ENCODE results near the gene MAP4K2. TPM values are rescaled to one million over a fixed set of nuclear protein-coding genes. Genes with fewer than 3 reads are reported as not detected.
A peak's percentile ranks its signal among the peaks of the same experiment; 100 is the strongest.

MAP4K2 gene
- total and polyA plus RNA-seq, 9 of the 15 experiments (the other 6 are each of a cell fraction or from before 2014, with no cell fraction given) = 0.13 to 14.5 (median 7.3) TPM

GRCh38 chr11:64778473-64779298, 24.3 kb downstream of the MAP4K2 start, which contains the start of gene SF1 (continued):
- TF ChIP-seq PBX2 (CRISPR knock-in tag; IDR thresholded peaks at IDR 0.05; ENCODE audit: low read depth) (no peak), PBX2 (tag; conservative IDR thresholded peaks at IDR 0.05; ENCODE audit: low read depth) (peak; percentile 89), MAFK (IDR thresholded peaks at IDR 0.05; ENCODE audit: low read length) (no peak), HMGXB4 (CRISPR knock-in tag; IDR thresholded peaks at IDR 0.05) (peak; percentile 77; the same call in 1 of the 2 replicates), POU5F1 (IDR thresholded peaks at IDR 0.05; ENCODE audit: borderline replicate concordance, low read depth, low read length, partially characterized antibody) (peak; percentile 26), RAD51 (IDR thresholded peaks at IDR 0.05; ENCODE audit: borderline replicate concordance, low read depth) (no peak), POLR2G (IDR thresholded peaks at IDR 0.05; ENCODE audit: low read depth, low read length) (peak; percentile 93), ZBTB7A (IDR thresholded peaks at IDR 0.05; ENCODE audit: borderline replicate concordance, control insufficient read depth, low read depth, low read length) (peak; percentile 71; the same call in 1 of the 2 replicates), SRF (CRISPR knock-in tag; IDR thresholded peaks at IDR 0.05) (0 out of 4 replicates have a peak, but pooled peaks of 1 of the 2 experiments have one; percentile 36), POLR2AphosphoS5 (IDR thresholded peaks at IDR 0.05; ENCODE audit: control insufficient read depth, insufficient read depth, low read depth, low read length) (peak; percentile 83), ZNF24 (IDR thresholded peaks at IDR 0.05) (no peak), SMAD1 (IDR thresholded peaks at IDR 0.05; ENCODE audit: low read depth, low read length, partially characterized antibody) (peak; percentile 23), ZNF75A (CRISPR knock-in tag; IDR thresholded peaks at IDR 0.05) (no peak), RBBP5 (IDR thresholded peaks at IDR 0.05; ENCODE audit: borderline replicate concordance, insufficient read depth, low read length, poor library complexity, severe bottlenecking) (peak; percentile 43), PURB (CRISPR knock-in tag; IDR thresholded peaks at IDR 0.05; ENCODE audit: low read depth) (no peak), HDAC1 (IDR thresholded peaks at IDR 0.05) (peak in 1 of 2 experiments; percentile 12; a peak in 1 of 4 replicates), WHSC1 (IDR thresholded peaks at IDR 0.05; ENCODE audit: low read length) (no peak), CC2D1A (IDR thresholded peaks at IDR 0.05) (peak; percentile 20; the same call in 1 of the 2 replicates), CHD2 (IDR thresholded peaks at IDR 0.05; ENCODE audit: low read depth, low read length) (peak; percentile 99), LCOR (CRISPR knock-in tag; IDR thresholded peaks at IDR 0.05) (no peak; the same call in 1 of the 2 replicates), SFPQ (IDR thresholded peaks at IDR 0.05; ENCODE audit: low read depth, low read length) (no peak)

Measured in K562 (cell line).